ENCODE data around the gene FRK. TPM values are rescaled to one million over a fixed set of nuclear protein-coding genes. Genes with fewer than 3 reads are reported as not detected.
A peak's percentile ranks its signal among the peaks of the same experiment; 100 is the strongest.

The FRK gene
- total RNA-seq, 1 donor from 2014 or later = 0.31 TPM

DNA sequence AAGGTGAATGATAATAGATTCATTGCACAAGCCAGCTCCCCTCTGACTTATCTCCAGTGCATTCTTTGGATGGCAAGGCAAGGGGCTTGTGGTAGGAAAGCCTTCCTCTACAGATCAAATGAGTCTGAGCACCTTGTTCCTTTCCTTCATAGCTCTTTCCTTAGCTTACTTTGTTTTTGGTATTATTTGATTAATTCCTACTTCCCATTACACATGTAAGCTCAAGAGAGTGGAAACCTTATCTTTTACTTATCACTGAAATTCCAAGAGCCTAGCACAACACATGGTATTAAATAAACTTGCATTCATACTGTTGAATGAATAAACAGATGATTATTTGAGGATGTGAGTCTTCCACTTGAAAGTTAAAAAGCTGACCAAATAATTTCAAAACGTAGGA is 41.7 kb downstream of the FRK start:
- CTCF ChIA-PET = interaction anchor here (0.8 to 3.4 kb wide), 5 partner anchors 8 to 78 kb away, joined by 3 to 17 read pairs (median 3); partner anchors contain the start of gene FRK
- Mint-ChIP-seq H3K4me1 (peaks cover 63% of the 10 kb centered on the region), H3K4me3 (peak overlapping the region; percentile 42), H3K27me3 (no peaks in the 10 kb centered on the region), H3K9me3 (peaks cover 2% of the 10 kb centered on the region), H3K27ac (peak overlapping the region; percentile 79), H3K36me3 (ENCODE audit: low read depth) (no peaks in the 10 kb centered on the region)
- DNase-seq (no peak), ATAC-seq (ENCODE audit: low read depth) (peak; percentile 3)
- intact Hi-C loops (cut with micrococcal nuclease) = loop anchor here (1.0 to 10.0 kb wide), 9 partner anchors 8 to 663 kb away; partner anchors contain the start of genes CALHM6, KPNA5, NT5DC1 and TSPYL4
- POLR2A ChIA-PET = interaction anchor here (1.1 to 2.7 kb wide), 4 partner anchors 10 to 82 kb away, joined by 3 to 9 read pairs (median 7); partner anchors contain the start of gene NT5DC1
- TF ChIP-seq, protein P1, sequence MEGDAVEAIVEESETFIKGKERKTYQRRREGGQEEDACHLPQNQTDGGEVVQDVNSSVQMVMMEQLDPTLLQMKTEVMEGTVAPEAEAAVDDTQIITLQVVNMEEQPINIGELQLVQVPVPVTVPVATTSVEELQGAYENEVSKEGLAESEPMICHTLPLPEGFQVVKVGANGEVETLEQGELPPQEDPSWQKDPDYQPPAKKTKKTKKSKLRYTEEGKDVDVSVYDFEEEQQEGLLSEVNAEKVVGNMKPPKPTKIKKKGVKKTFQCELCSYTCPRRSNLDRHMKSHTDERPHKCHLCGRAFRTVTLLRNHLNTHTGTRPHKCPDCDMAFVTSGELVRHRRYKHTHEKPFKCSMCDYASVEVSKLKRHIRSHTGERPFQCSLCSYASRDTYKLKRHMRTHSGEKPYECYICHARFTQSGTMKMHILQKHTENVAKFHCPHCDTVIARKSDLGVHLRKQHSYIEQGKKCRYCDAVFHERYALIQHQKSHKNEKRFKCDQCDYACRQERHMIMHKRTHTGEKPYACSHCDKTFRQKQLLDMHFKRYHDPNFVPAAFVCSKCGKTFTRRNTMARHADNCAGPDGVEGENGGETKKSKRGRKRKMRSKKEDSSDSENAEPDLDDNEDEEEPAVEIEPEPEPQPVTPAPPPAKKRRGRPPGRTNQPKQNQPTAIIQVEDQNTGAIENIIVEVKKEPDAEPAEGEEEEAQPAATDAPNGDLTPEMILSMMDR (IDR thresholded peaks at IDR 0.05) = no peak

DNA sequence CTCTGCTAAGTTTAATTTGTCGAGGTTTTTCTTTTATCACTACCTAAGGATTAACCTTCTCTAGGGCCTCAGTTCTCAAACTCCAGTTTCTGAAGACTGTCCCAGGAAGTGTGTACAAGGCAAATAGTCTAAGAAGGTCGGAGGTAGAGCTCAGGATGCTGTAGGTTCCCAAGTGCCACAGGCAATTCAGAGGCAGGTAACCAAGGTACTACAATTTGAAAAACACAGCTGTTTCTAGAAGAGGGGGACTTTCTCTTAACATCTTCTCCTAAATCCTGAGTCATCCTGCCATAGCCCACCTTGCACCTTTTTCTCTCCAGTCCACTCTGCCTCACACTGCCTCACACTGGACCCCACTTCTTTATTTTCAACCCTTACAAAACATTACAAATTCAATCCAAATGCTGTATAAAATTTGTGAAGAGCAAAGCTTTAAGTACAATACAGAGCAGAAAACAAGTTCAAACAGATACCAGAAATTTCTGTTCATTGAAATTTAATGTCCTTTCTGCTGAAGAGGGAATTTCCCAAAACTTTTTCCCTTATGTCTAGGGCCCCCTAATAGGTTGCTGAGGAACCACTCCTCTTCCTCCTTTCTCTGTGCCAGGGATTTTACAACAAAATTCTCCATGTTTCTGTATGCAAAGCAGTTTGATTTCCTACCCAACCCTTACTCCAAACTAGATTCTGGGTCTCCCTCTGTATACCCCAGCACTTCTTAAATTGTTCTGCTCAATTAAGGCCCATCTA is 43.0 kb downstream of the FRK start:
- POLR2A ChIA-PET = interaction anchor here (1.4 to 2.7 kb wide), 3 partner anchors 9 to 83 kb away, joined by 6 to 14 read pairs (median 7); partner anchors contain the start of gene NT5DC1
- DNase-seq (no peak), ATAC-seq (ENCODE audit: low read depth) (no peak)
- peak overlapping the region; percentile 52 for H3K4me3 Mint-ChIP-seq
- peak overlapping the region; percentile 71 for H3K27ac Mint-ChIP-seq
- H3K36me3 Mint-ChIP-seq (ENCODE audit: low read depth) = no peaks in the 10 kb centered on the region
- no peaks in the 10 kb centered on the region for H3K27me3 Mint-ChIP-seq
- CTCF ChIA-PET = interaction anchor here (0.7 to 3.4 kb wide), 3 partner anchors 43 to 80 kb away, joined by 3 to 17 read pairs (median 4); partner anchors contain the start of gene FRK
- intact Hi-C loops (cut with micrococcal nuclease) = loop anchor here (2.0 to 10.0 kb wide), 6 partner anchors 29 to 665 kb away; partner anchors contain the start of genes CALHM6, KPNA5, NT5DC1 and TSPYL4
- TF ChIP-seq, protein P1 (IDR thresholded peaks at IDR 0.05) = no peak
- H3K9me3 Mint-ChIP-seq = peaks cover 2% of the 10 kb centered on the region
- H3K4me1 Mint-ChIP-seq = peaks cover 61% of the 10 kb centered on the region

DNA sequence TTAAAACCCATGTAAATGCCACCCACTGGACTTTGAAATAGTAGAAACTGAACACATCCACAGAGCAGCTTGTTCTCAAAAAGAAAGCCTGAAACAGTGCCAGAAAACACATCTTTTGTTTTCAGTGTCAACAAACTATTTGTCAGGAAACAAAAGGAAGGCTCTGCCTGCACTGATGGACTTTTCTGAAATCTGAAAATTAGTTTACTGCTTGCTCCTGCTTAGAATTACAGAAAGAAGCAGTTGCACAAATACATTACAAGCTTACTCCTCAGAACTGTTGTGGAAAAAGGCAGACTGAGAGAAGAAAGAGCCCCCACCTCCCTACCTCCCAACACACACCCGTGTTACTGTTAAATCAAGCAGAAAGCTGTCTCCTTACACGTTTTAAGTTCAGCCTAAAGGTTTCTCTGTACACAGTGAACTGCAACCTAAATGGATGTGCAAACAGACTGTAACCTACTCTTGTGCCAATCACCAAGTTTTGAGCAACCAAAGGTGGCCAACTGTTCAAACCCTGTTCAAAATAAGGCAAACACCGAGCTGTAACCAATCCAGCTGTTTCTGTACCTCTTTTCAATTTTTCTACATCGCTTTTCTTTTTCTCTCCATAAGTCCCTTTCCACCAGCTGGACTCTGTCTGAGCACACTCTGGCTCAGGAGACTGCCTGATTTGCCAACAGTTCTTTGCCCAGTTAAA is 43.7 kb downstream of the FRK start:
- ChIA-PET CTCF (interaction anchor here (0.7 to 3.4 kb wide), 3 partner anchors 44 to 81 kb away, joined by 3 to 17 read pairs (median 4); partner anchors contain the start of gene FRK), POLR2A (interaction anchor here (1.4 to 2.2 kb wide), 2 partner anchors 70 to 84 kb away, joined by 7 to 14 read pairs; partner anchors contain the start of gene NT5DC1)
- Mint-ChIP-seq H3K27ac (peak overlapping the region; percentile 71), H3K27me3 (no peaks in the 10 kb centered on the region), H3K36me3 (ENCODE audit: low read depth) (no peaks in the 10 kb centered on the region), H3K4me3 (peak overlapping the region; percentile 52), H3K9me3 (peaks cover 2% of the 10 kb centered on the region), H3K4me1 (peaks cover 59% of the 10 kb centered on the region)
- TF ChIP-seq, protein P1 (IDR thresholded peaks at IDR 0.05) = no peak
- ATAC-seq (ENCODE audit: low read depth) = no peak
- no peak for DNase-seq
- intact Hi-C loops (cut with micrococcal nuclease) = loop anchor here (5.0 to 10.0 kb wide), 4 partner anchors 235 to 665 kb away; partner anchors contain the start of genes CALHM6, KPNA5 and TSPYL4

DNA sequence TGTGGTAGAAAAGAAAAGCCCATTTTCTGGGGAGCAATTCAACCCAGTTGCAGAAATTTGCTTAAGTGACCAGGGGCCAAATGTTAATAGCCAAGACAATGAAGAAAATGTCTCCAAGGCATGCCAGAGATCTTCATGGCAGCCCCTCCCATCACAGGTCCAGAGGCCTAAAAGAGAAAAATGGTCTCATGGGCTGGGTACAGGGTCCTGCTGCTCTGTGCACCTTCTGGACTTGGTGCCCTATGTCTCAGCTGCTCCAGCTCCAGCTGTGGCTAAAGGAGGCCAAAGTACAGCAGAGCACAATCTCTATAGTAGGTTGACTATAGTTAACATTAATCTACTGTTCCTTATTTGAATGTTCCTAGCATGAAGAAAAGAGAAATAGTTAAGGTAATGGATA is 44.7 kb downstream of the FRK start:
- H3K4me1 Mint-ChIP-seq = peaks cover 66% of the 10 kb centered on the region
- CTCF ChIA-PET = no interaction called here

More for the DNA sequence above, 44.7 kb downstream of the FRK start:
- DNase-seq (no peak), ATAC-seq (ENCODE audit: low read depth) (no peak)
- Mint-ChIP-seq H3K27ac (no peak overlapping the region), H3K27me3 (peaks cover 2% of the 10 kb centered on the region), H3K4me3 (no peak overlapping the region), H3K36me3 (ENCODE audit: low read depth) (no peaks in the 10 kb centered on the region), H3K9me3 (peaks cover 2% of the 10 kb centered on the region)
- POLR2A ChIA-PET = interaction anchor here (2.2 kb wide), 1 partner anchor 85 kb away, joined by 14 read pairs; the partner anchor contains the start of gene NT5DC1
- intact Hi-C loops (cut with micrococcal nuclease) = loop anchor here (5.0 to 10.0 kb wide), 4 partner anchors 236 to 666 kb away; partner anchors contain the start of genes CALHM6, KPNA5 and TSPYL4
- TF ChIP-seq, protein P1 (IDR thresholded peaks at IDR 0.05) = no peak

All from activated B cell treated with CpG ODN at 0.5 μM for 24 hours (primary cell).